Naive thymus-derived CD8-positive, alpha-beta T cell (primary cell): ENCODE measurements around the gene UBE2E1. TPM values are rescaled to one million over a fixed set of nuclear protein-coding genes. Genes with fewer than 3 reads are reported as not detected.
A peak's percentile ranks its signal among the peaks of the same experiment; 100 is the strongest.

Source experiments
- ATAC-seq, 2 donors: fragments of 150-1000 bp; cut with Tn5 transposase in 1 of 2; sonication (Bioruptor Pico), chemical (Tn5 transposase) in 1 of 2; 1 replicate in 1 of 2; 2 replicates in 1 of 2; pipeline ENCODE4 v1.10.0; 2021; ENCODE audit warnings: mild to moderate bottlenecking in 2 of 2, moderate library complexity in 2 of 2
- POLR2A ChIA-PET: fragments of 350-600 bp; sonication (Branson Sonifier 250); formaldehyde crosslinking; loops from one replicate; lab custom pipeline; 2021; ENCODE audit warnings: antibody characterized with exemption; lab: Charles Lee
- DNase-seq, 10 donors: peaks; one replicate each; pipeline versions ENCODE4 v3.0.0 to v3.0.0-alpha.2; 2020 to 2022
- H3K27ac Mint-ChIP-seq, 10 donors: one replicate each; pipeline ENCODE4 v1.8.0; 2020 to 2022; ENCODE audit warnings: mild to moderate bottlenecking in 10 of 10, mixed read lengths in 10 of 10, moderate library complexity in 4 of 10, inconsistent platforms in 1 of 10
- H3K27me3 Mint-ChIP-seq, 5 donors: one replicate each; pipeline ENCODE4 v1.8.0; 2021 to 2022; ENCODE audit warnings: mixed read lengths in 5 of 5
- H3K36me3 Mint-ChIP-seq, 3 donors: one replicate each; pipeline ENCODE4 v1.8.0; 2020 to 2022; ENCODE audit warnings: mixed read lengths in 3 of 3, mild to moderate bottlenecking in 2 of 3, inconsistent platforms in 1 of 3
- H3K4me1 Mint-ChIP-seq, 4 donors: one replicate each; pipeline ENCODE4 v1.8.0; 2021 to 2022; ENCODE audit warnings: mixed read lengths in 4 of 4
- H3K4me3 Mint-ChIP-seq, 10 donors: one replicate each; pipeline ENCODE4 v1.8.0; 2020 to 2022; ENCODE audit warnings: mild to moderate bottlenecking in 10 of 10, mixed read lengths in 10 of 10, moderate library complexity in 6 of 10, inconsistent platforms in 1 of 10
- H3K9me3 Mint-ChIP-seq, 9 donors: one replicate each; pipeline ENCODE4 v1.8.0; 2020 to 2022; ENCODE audit warnings: mixed read lengths in 9 of 9, mild to moderate bottlenecking in 3 of 9, inconsistent platforms in 1 of 9, moderate library complexity in 1 of 9
- polyA plus RNA-seq, 3 donors: library from polyadenylated mRNA; unstranded; fragments of 300-500 nt; fragmentation: Illumina TruSeq; gene quantifications; one replicate each; pipeline ENCODE4 v1.2.3, GENCODE V29; 2021
- total RNA-seq, 8 experiments: library from RNA in 2 of 8; stranded (reverse) in 2 of 8; gene quantifications; one replicate each; pipeline ENCODE4 v1.2.3 and lab custom pipeline; 2021 to 2026

Gene UBE2E1
- total and polyA plus RNA-seq, 5 experiments from 2014 or later = 5.6 to 65.6 (median 14.7) TPM

DNA sequence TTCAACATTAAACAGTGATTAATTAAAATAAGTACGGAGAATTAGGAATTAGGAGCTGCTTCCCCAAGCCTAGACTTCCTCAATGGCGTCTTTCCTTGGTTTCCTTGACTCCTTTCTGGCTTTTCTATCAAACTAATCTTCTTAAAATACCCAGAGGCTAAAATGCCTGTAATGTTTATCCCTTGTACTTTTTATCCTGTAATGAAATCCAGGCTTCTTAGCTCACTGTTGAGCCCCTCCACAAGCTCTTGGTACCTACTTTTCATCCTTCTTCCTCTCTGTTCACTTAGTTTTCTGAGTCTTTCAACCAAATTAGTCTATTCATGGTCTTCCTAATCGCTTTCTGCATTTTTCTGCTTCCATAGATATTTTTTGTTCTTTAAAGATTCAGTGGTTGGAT, 6.9 kb upstream of the UBE2E1 start:
- Mint-ChIP-seq H3K36me3 (no peaks in the 10 kb centered on the region), H3K4me3 (no peak overlapping the region), H3K27me3 (peaks cover 0 to 3% (median 0%) of the 10 kb centered on the region in 5 donors), H3K4me1 (no peaks in the 10 kb centered on the region), H3K27ac (no peak overlapping the region), H3K9me3 (no peaks in the 10 kb centered on the region)
- ATAC-seq (no peak), DNase-seq (no peak)
- POLR2A ChIA-PET = no interaction called here

DNA sequence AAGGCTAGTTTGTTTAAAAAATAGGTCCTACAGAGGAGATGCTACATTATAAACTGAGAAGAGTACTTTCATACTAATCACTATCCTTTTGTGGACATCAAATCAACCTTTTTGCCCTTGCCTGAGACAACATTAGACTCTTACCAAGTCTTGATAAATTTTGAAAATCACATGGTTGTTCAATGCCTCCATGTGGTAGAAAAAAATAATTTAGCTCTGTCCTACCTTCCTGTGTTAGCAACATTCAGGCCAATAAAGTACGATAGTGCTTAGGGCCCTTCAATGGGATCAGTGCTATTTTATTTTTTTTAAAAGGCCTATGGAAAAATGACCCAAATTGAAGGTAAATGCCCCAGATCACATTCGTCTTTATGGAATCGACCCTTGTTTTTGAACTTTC, 5.0 kb upstream of the UBE2E1 start:
- no peaks in the 10 kb centered on the region for H3K36me3 Mint-ChIP-seq
- no peak for DNase-seq
- H3K27me3 Mint-ChIP-seq = no peaks in the 10 kb centered on the region
- H3K4me1 Mint-ChIP-seq = peaks cover 3 to 8% (median 5%) of the 10 kb centered on the region in 4 donors
- ATAC-seq = no peak
- POLR2A ChIA-PET = no interaction called here
- no peak overlapping the region for H3K27ac Mint-ChIP-seq
- no peaks in the 10 kb centered on the region for H3K9me3 Mint-ChIP-seq
- H3K4me3 Mint-ChIP-seq = no peak overlapping the region

GRCh38 chr3:23804441-23805209, 1.1 kb upstream of the UBE2E1 start:
- Mint-ChIP-seq H3K9me3 (no peaks in the 10 kb centered on the region), H3K36me3 (no peaks in the 10 kb centered on the region), H3K4me1 (peaks cover 20 to 40% (median 33%) of the 10 kb centered on the region in 4 donors), H3K4me3 (peak overlapping the region; percentile 61 to 99 (median 94)), H3K27ac (peak overlapping the region in 9 of 10 donors; percentile 15 to 97 (median 93)), H3K27me3 (no peaks in the 10 kb centered on the region)
- ATAC-seq = no peak
- no peak for DNase-seq
- POLR2A ChIA-PET = interaction anchor here (0.8 to 1.0 kb wide), 2 partner anchors 112 to 113 kb away, joined by 3 read pairs; partner anchors contain the start of genes NKIRAS1 and RPL15

- peak overlapping the region; percentile 85 to 97 (median 95) for H3K27ac Mint-ChIP-seq
- DNase-seq = peak in 2 of 10 donors; percentile 19 to 22
- POLR2A ChIA-PET = interaction anchor here (1.0 kb wide), 1 partner anchor 112 kb away, joined by 3 read pairs; the partner anchor contains the start of genes NKIRAS1 and RPL15
- no peaks in the 10 kb centered on the region for H3K9me3 Mint-ChIP-seq
- peaks cover 24 to 46% (median 39%) of the 10 kb centered on the region in 4 donors for H3K4me1 Mint-ChIP-seq
- peaks cover 0 to 4% (median 0%) of the 10 kb centered on the region in 3 donors for H3K36me3 Mint-ChIP-seq
- ATAC-seq = peak; percentile 3 to 9
- peak overlapping the region; percentile 89 to 99 (median 94) for H3K4me3 Mint-ChIP-seq
- H3K27me3 Mint-ChIP-seq = no peaks in the 10 kb centered on the region
Observed at GRCh38 chr3:23805210-23805632, 534 bp upstream of the UBE2E1 start.

DNA sequence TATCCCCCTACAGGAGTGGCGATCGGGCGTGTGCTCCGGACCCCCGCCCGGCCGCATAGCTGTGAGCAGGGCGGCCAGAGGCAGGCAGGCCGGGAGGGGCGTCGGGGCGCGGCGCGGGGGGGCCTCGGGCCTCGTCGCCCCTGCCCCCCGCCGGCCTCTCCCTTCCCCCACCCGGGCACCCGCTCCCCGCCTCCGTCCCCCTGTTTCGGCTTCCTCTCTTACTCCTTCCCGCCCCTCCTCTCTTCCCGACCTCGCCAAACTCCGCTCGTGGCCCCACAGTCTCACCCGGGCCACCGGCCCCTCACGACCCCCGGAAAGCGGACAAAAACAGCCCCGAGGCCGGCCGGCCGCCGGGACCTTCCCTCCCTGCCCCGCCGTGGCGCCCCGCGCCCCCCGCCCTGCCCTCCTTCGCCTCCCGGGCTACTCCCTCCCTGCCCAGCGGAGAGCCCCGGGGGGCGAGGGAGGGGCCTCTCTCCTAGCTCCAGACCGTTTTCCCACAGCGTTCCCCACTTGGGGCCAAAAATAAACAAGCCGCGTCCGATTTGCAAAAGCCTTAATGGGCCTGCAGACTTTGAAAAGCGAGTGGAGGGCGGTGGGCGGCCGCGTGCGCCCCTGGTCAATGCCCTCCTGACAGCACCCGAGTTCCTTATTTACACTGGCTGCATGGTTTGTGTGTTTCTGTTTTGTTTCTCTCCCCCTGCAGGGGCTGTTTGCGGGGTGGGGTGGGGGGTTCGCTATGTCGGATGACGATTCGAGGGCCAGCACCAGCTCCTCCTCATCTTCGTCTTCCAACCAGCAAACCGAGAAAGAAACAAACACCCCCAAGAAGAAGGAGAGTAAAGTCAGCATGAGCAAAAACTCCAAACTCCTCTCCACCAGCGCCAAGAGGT, 1.0 kb downstream of the UBE2E1 start:
- Mint-ChIP-seq H3K9me3 (no peaks in the 10 kb centered on the region), H3K4me1 (peaks cover 30 to 57% (median 48%) of the 10 kb centered on the region in 4 donors), H3K4me3 (peak overlapping the region; percentile 93 to 100 (median 98)), H3K27me3 (no peaks in the 10 kb centered on the region), H3K27ac (peak overlapping the region; percentile 91 to 99 (median 95)), H3K36me3 (peaks cover 0 to 5% (median 0%) of the 10 kb centered on the region in 3 donors)
- POLR2A ChIA-PET = interaction anchor here (1.3 to 2.7 kb wide), 2 partner anchors 27 to 110 kb away, joined by 4 to 15 read pairs; partner anchors contain the start of genes NKIRAS1 and RPL15
- DNase-seq (peak in 5 of 10 donors; percentile 4 to 24 (median 22)), ATAC-seq (no peak)

- no peak for ATAC-seq
- Mint-ChIP-seq H3K9me3 (no peaks in the 10 kb centered on the region), H3K27me3 (no peaks in the 10 kb centered on the region), H3K36me3 (peaks cover 0 to 5% (median 3%) of the 10 kb centered on the region in 3 donors), H3K27ac (peak overlapping the region; percentile 91 to 99 (median 95)), H3K4me1 (peaks cover 35 to 64% (median 55%) of the 10 kb centered on the region in 4 donors), H3K4me3 (peak overlapping the region; percentile 93 to 100 (median 98))
- POLR2A ChIA-PET = interaction anchor here (1.3 to 2.7 kb wide), 2 partner anchors 26 to 109 kb away, joined by 4 to 15 read pairs; partner anchors contain the start of genes NKIRAS1 and RPL15
- DNase-seq = no peak
Observed at GRCh38 chr3:23807424-23808015, 1.8 kb downstream of the UBE2E1 start.

- H3K27ac Mint-ChIP-seq = peak overlapping the region in 9 of 10 donors; percentile 79 to 99 (median 97)
- no peaks in the 10 kb centered on the region for H3K27me3 Mint-ChIP-seq
- H3K4me1 Mint-ChIP-seq = peaks cover 35 to 68% (median 59%) of the 10 kb centered on the region in 4 donors
Observed at GRCh38 chr3:23808525-23808924, 2.8 kb downstream of the UBE2E1 start.

DNA sequence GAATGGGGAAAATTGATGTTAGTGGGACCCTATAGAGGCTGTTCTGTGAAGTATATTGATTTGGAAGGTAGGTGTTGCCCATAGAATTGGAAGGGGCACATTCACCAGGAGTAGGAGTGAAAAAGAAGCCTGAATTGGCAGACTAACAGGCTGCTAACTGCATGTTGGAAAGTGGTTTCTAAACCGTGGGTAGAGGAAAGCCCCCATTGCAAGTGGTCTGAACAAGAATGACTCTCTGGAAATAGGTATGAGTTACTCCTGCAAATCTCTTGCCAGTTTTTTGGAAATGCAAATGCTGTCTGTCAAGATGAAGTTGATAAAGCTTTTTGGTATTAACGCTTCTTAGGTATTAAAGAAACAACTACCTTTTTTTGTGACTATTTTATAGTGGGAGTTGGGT, 3.5 kb downstream of the UBE2E1 start:
- no peak for ATAC-seq
- Mint-ChIP-seq H3K36me3 (peaks cover 0 to 5% (median 4%) of the 10 kb centered on the region in 3 donors), H3K9me3 (no peaks in the 10 kb centered on the region), H3K27me3 (no peaks in the 10 kb centered on the region), H3K4me3 (peak overlapping the region; percentile 93 to 100 (median 98)), H3K4me1 (peaks cover 35 to 68% (median 62%) of the 10 kb centered on the region in 4 donors), H3K27ac (peak overlapping the region; percentile 93 to 99 (median 98))
- peak in 1 of 10 donors; percentile 4 for DNase-seq
- POLR2A ChIA-PET = interaction anchor here (0.8 kb wide), 1 partner anchor 9 kb away, joined by 3 read pairs; no protein-coding TSS in a partner anchor

More at GRCh38 chr3:23808525-23808924, 2.8 kb downstream of the UBE2E1 start:
- POLR2A ChIA-PET = interaction anchor here (2.7 kb wide), 1 partner anchor 108 kb away, joined by 15 read pairs; the partner anchor contains the start of genes NKIRAS1 and RPL15
- H3K36me3 Mint-ChIP-seq = peaks cover 0 to 5% (median 3%) of the 10 kb centered on the region in 3 donors
- ATAC-seq (no peak), DNase-seq (no peak)
- H3K4me3 Mint-ChIP-seq = peak overlapping the region in 9 of 10 donors; percentile 93 to 100 (median 98)
- H3K9me3 Mint-ChIP-seq = no peaks in the 10 kb centered on the region

GRCh38 chr3:23809840-23810342, 4.1 kb downstream of the UBE2E1 start:
- Mint-ChIP-seq H3K9me3 (no peaks in the 10 kb centered on the region), H3K36me3 (peaks cover 0 to 6% (median 5%) of the 10 kb centered on the region in 3 donors), H3K4me3 (peak overlapping the region; percentile 93 to 100 (median 98)), H3K27ac (peak overlapping the region; percentile 93 to 99 (median 98)), H3K27me3 (no peaks in the 10 kb centered on the region), H3K4me1 (peaks cover 36 to 72% (median 61%) of the 10 kb centered on the region in 4 donors)
- ATAC-seq (peak in 1 of 2 donors; percentile 1), DNase-seq (peak in 2 of 10 donors; percentile 7 to 19)
- POLR2A ChIA-PET = interaction anchor here (0.8 to 1.3 kb wide), 2 partner anchors 10 to 107 kb away, joined by 3 to 7 read pairs; partner anchors contain the start of genes NKIRAS1 and RPL15

DNA sequence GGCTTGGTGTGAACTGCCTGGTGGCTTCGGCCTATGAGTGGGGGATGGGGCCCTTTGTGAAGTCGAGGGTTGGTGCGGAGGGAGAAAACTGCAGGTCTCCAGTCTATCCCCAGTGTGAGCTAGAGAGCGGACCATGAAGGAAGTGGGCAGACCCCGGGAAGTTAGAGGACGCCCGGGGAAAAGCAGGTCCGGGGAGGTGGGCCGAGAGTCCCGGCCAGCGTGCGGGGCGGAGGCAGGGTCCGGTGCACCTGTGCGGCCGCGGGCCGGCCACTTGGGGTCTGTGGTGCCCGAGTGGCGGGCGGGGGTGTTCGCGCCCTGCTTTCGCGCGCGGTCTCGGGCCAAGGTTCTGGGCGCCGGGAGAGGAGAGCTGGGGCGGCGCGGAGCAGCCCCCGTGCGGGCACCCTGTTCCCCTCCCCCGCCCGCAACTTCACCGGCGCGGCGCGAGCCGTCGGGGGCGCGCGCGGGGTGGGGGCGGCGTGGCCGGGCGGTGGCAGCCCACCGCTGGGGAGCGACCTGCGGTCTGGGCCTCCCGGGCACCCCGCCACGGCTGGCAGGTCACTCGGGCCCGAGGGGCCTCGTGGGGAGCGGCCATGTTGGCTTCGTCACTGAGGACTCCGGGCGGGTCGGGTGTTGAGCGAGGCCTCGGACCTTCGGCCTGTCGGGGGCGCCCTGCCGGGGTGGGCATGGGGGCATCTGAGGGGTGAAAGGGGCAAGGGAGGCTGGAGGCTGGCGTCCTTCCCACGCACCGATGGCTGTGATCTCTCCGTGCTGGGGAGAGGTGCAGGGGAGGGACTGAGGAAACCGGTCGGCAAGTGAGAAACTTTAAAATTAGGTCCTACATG, 4.8 kb downstream of the UBE2E1 start:
- H3K27ac Mint-ChIP-seq = peak overlapping the region; percentile 93 to 99 (median 98)
- peaks cover 35 to 70% (median 64%) of the 10 kb centered on the region in 4 donors for H3K4me1 Mint-ChIP-seq
- peak overlapping the region; percentile 93 to 100 (median 98) for H3K4me3 Mint-ChIP-seq
- no peaks in the 10 kb centered on the region for H3K9me3 Mint-ChIP-seq
- no peaks in the 10 kb centered on the region for H3K27me3 Mint-ChIP-seq
- DNase-seq = peak in 9 of 10 donors; percentile 12 to 63 (median 35)
- POLR2A ChIA-PET = interaction anchor here (0.8 to 1.3 kb wide), 2 partner anchors 11 to 106 kb away, joined by 3 to 7 read pairs; partner anchors contain the start of genes NKIRAS1 and RPL15
- H3K36me3 Mint-ChIP-seq = peaks cover 0 to 6% (median 5%) of the 10 kb centered on the region in 3 donors
- ATAC-seq = peak; percentile 14 to 31
